HG02852 (cell line): Measurements from ENCODE around the gene NDOR1.

Source experiments
- ATAC-seq: cut with Tn5 transposase; IDR thresholded peaks from one replicate; pipeline ENCODE4 v1.9.1; 2021; ENCODE audit warnings: mild to moderate bottlenecking, moderate library complexity; ENCODE audit not compliant: unreplicated experiment

The NDOR1 gene

GRCh38 chr9:137205126-137206069 lies at the start of gene NDOR1, which contains the start of gene TMEM203:
TSS of gene NDOR1 (plus strand) at chr9:137205700. CDS start at chr9:137205778, 78 bp downstream.
TSS of gene TMEM203 (minus strand) at chr9:137205648. CDS start at chr9:137205414, 234 bp downstream.
- ATAC-seq, result peak; percentile 36

DNA sequence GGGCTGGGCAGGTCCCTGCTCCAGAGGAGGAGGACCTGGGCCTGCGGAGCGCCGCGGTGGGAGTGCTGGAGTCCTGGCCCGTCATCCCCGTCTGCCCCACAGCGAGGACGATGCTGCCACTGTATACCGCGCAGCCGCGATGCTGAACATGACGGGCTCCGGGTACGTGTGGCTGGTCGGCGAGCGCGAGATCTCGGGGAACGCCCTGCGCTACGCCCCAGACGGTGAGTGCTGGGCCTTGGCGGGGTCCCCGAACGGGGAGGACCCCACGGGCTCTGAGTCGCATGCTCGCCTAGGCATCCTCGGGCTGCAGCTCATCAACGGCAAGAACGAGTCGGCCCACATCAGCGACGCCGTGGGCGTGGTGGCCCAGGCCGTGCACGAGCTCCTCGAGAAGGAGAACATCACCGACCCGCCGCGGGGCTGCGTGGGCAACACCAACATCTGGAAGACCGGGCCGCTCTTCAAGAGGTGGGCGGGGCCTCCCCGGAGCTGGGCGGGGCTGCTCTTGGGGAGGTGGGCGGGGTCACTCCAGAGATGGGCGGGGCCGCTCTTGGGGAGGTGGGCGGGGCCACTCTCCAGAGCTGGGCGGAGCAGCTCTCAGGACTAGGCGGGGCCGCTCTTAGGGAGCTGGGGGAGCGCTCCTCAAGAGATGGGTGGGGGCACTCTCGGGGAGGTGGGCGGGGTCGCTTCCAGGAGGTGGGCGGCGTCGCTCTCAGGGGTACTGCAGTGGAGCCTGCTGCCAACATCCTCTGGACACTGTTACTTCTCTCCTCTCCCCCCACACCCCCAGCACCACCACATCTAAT lies 48.7 kb upstream of the NDOR1 start:
- ATAC-seq, result no peak

DNA sequence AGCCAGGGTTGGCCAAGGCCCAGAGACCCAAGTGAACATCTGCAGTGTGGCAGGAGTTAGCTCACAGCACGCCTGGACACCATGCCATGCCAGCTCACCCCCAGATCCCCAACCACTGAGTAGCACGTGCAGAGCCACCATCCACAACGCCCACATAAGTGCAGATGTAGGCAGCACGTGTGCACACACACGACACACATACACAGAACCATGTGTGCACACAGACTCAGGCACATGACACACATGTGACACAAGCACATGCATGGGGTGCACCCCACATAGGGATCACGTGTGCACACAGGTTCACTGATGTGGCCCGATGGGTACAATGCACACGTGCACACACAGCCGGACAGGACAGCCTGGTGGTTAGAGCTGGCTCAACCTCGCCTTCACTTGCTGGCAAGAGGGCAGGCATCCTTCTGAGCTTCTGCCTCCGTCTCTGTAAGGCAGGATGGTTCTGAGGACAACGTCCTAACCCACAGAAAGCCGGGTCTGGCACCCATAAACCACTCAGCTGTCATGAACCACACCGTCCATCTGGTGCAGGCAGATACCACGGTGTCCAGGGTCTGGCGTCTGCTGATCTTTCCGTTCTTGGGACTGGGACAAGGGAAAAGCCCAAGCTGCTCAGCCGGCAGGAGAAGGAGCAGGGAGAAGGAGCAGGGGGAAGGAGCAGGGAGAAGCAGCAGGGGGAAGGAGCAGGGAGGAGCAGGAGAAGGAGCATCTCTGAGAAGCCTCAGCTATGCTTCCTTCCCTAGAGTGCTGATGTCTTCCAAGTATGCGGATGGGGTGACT lies 47.7 kb upstream of the NDOR1 start:
- ATAC-seq, result no peak

- no peak for ATAC-seq
Measured at GRCh38 chr9:137158625-137159024, 46.9 kb upstream of the NDOR1 start.

DNA sequence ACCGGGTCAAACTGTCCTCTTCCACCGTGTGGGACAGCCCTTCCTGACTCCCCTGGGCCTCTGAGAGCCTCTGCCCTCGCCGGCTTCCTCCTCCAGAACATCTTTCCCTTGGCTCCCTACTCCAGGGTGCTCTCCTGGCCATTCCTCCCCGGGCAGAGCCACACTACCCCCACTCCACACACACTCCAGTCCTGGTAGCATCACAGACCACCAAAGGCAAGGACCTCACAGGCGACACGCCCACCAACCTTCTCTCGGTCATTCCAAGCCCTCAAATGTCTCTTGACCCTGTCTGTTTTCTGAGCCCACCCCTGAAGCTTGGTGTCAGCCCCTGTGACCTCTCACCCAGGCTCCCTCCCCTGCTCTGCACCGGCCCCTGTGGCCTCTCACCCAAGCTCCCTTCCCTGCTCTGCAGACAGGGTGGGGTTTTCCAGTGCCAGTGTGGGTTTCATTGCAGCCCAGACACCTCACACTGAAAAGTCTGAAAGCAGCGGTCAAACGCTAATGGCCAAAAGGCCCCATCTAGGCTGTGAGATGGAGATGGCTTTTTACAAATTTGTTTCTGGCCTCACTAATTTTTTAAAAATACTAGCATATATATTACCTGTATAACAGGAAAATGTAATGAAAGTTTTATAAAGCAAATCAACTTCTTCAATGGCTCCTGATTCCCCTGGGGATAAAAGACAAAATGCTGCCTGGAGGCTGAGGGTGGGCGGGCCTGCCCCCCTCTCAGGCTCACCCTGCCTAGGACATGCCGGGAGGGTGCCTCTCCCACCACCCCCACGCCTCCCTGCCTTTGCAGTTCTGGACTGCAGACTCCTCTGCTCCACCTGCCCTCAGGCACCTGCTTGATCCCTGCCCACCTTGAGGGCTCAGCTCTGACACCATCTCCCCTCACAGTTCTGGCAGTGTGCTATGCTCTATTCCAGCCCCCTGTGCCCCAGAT lies 46.1 kb upstream of the NDOR1 start:
- ATAC-seq, result no peak

- no peak for ATAC-seq
Measured at GRCh38 chr9:137160054-137160425, 45.5 kb upstream of the NDOR1 start.

DNA sequence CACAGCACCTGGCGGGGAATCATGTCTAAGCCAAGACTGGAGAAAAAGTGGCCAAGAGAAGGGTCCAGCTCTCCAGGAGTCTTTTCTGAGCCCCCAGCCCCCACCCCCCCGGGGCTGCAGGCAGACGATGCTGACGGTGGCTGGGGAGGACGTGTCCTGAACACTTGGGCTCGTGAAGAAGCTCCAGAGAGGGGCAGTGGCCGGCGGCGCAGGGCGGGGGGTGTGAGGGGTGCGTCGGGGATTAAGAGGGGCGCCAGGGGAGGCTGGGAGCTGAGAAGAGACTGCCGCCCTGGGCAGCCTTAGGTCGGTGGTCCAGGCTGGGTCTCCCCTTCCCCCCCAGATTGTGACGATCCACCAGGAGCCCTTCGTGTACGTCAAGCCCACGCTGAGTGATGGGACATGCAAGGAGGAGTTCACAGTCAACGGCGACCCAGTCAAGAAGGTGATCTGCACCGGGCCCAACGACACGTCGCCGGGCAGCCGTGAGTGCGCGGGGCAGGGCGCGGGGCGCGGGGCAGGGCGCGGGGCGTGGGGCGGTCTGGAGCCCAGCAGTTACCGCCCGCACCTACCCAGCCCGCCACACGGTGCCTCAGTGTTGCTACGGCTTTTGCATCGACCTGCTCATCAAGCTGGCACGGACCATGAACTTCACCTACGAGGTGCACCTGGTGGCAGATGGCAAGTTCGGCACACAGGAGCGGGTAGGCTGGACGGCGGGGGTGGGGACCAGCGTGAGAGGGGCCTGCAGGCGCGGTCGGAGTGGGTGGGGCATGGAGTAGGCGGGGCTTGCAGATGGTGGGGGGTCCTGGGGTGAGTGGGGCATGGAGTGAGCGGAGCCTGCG lies 44.6 kb upstream of the NDOR1 start:
- ATAC-seq, result no peak

GRCh38 chr9:137161558-137162486 lies 43.7 kb upstream of the NDOR1 start:
- no peak for ATAC-seq

DNA sequence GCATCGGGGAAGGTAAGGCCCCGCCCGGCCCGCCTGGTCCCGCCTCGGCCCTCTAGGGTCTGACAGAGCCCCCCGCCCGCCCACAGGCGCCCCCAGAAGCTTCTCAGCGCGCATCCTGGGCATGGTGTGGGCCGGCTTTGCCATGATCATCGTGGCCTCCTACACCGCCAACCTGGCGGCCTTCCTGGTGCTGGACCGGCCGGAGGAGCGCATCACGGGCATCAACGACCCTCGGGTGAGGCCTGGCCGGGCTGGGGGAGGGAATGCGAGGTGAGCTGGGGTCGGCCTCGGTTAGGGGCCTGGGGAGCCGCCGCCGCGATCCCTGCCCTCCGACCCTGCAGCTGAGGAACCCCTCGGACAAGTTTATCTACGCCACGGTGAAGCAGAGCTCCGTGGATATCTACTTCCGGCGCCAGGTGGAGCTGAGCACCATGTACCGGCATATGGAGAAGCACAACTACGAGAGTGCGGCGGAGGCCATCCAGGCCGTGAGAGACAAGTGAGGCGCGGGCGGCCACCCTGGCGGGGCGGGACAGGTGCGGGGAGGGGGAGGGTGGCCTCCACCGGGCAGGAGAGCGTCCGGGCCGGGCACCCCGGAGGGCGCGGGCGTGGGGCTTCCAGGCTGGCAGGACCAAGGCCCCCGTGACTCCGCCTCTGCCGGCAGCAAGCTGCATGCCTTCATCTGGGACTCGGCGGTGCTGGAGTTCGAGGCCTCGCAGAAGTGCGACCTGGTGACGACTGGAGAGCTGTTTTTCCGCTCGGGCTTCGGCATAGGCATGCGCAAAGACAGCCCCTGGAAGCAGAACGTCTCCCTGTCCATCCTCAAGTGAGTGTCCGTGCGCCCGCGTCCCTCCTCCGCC lies 42.8 kb upstream of the NDOR1 start:
- ATAC-seq, result no peak

DNA sequence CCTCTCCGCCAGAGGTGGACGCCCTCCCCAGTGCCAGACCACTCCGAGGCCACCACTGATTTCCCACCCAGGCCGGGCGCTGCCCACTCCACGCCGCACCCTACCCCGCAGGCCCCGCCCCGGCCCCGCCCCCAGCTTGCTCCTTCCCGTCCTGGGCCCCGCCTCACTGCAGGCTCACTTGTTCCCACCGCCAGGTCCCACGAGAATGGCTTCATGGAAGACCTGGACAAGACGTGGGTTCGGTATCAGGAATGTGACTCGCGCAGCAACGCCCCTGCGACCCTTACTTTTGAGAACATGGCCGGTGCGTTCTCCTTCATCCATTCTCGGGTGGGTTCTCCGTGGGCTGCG lies 42.2 kb upstream of the NDOR1 start:
- no peak for ATAC-seq

DNA sequence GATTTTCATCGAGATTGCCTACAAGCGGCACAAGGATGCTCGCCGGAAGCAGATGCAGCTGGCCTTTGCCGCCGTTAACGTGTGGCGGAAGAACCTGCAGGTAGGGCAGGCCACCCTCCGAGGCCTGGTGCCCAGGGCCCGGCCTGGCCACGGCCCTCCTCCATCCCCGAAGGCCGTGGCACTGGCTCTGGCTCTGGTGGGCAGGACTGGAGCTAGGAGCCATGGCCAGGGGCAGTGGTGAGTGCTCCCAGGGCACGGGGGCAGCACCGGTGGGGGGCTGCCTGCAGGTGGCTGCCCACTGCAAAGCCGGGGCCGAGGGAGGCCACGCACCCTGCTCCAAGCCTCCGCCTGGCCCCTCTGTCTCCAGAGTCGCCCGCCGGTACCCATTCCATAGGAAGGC lies 41.7 kb upstream of the NDOR1 start:
- no peak for ATAC-seq

DNA sequence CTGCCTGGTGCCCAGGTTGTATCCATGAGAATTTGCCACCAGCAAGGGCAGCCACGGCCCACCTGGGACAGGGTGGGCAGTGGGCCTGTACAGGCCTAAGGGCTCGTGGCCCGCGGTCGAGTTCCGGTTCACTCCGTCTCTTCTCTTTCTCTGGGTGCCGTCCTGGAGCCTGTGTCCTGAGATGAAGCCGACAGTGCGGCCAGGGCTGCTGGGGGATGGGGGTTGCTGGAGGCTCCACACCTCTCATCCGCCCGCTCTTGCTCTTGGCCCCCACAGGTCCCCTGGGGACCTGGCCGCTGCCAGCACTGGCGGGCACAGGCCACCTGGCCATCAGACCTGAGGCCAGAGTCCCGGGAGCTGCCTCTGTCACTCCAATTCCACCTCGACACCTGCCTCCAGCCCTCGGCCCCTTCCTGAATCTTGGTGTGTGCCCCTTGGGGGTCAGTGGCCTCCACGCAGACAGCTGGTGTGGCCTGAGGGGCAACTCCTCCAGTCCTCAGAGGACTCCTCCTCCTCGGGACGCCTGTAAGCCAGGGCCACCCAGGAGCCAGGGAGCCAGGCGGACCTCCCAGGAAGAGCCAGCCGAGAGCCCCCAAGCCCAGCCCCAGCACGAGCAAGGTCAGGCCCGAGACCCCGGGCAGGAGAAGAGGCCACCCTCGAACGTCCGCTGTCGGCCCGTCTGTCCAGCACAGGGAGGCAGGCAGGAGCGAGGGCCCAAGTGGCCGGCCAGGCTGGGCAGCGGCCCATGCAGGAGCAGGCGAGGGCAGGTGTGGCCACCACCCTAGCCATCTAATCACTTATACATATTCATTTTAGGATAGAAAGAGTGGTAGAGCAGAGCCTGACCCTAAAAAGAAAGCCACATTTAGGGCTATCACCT lies 40.9 kb upstream of the NDOR1 start:
- ATAC-seq, result no peak

GRCh38 chr9:137165250-137165836 lies 40.2 kb upstream of the NDOR1 start:
- no peak for ATAC-seq

DNA sequence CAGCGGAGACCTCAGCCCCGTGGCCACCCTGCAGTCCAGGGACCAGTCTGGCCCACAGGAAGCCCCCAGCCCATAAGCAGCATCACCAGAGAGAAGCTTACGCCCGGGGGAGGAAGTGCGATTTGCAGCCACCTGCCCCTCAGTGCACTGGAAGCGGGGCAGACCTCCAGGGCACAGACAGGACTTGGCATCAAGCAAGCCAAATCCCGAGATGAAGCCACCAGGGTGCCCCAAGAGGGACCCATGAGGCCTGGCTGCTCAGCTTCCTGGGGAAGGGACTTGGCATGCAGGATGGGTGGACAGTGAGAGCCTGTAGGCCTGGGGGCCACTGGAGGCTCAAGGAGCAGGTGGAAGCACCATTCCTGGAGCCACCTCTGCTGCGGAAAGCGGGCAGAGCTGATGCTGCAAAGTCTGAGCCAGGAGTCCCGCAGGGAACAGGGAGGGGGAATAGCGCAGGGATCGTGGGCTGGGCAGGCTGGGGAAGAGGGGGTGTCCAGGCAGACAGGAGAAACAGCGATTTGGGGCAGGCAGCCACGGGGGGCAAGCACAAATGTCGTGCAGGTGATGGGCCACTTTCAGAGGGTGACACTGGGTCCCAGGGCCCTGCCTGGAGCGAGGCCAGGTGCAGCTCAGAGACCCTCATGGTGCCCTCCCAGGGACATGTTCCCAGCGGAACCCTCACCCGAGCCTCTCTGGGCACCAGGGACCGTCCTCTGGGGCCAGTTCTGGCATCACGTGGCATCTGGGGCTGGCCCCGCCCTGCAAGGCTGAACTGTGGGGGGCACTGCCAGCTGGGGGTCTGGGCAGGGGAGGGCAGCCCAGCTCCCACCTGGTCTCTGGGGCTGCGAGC lies 38.9 kb upstream of the NDOR1 start:
- ATAC-seq, result no peak

- ATAC-seq, result no peak
Measured at GRCh38 chr9:137167277-137167746, 38.2 kb upstream of the NDOR1 start.
